IMR-90 (cell line): ENCODE data around the gene SPAG16. TPM values are rescaled to one million over a fixed set of nuclear protein-coding genes. Genes with fewer than 3 reads are reported as not detected.
A peak's percentile ranks its signal among the peaks of the same experiment; 100 is the strongest.

Experiments
- ATAC-seq: fragments of 200-7000 bp; cut with Tn5 transposase; 2 replicates; pipeline ENCODE4 v1.9.1; 2020; ENCODE audit warnings: low read depth, mild to moderate bottlenecking, moderate library complexity
- BruUV-seq: library from RNA; stranded (reverse); fragments of 400-500 nt; replicated peaks from 2 replicates; lab custom pipeline; 2021; lab: Mats Ljungman, UMichigan
- CTCF ChIA-PET: fragments of 300-600 bp; formaldehyde crosslinking; extraction: SDS; loops from one replicate; lab custom pipeline; 2021; ENCODE audit warnings: antibody characterized with exemption; lab: Yijun Ruan, JAX
- POLR2A ChIA-PET: fragments of 300-600 bp; sonication (Branson Sonifier 250); formaldehyde crosslinking; loops from one replicate; lab custom pipeline; 2022; ENCODE audit warnings: antibody characterized with exemption; ENCODE audit not compliant: unreplicated experiment; lab: Charles Lee
- DNase-seq: peaks from one replicate; pipeline ENCODE4 v3.0.0; 2013
- H2AFZ ChIP-seq: replicated peaks from 2 replicates; pipeline ENCODE3; 2013; ENCODE audit warnings: low read length, mild to moderate bottlenecking; ENCODE audit not compliant: poor library complexity
- H2AK5ac ChIP-seq: 2 replicates; pipeline ENCODE4 v1.6.1; 2013; ENCODE audit warnings: low read depth, low read length, inconsistent platforms
- H2AK9ac ChIP-seq: replicated peaks from 2 replicates; pipeline ENCODE3; 2013; ENCODE audit warnings: mild to moderate bottlenecking, low read depth, low read length, moderate library complexity; ENCODE audit not compliant: poor library complexity
- H2BK120ac ChIP-seq: 2 replicates; pipeline ENCODE4 v1.6.1; 2013; ENCODE audit warnings: low read depth, low read length, inconsistent platforms
- H2BK15ac ChIP-seq: 3 replicates; pipeline ENCODE4 v1.6.1; 2013; ENCODE audit warnings: low read depth, low read length, inconsistent platforms
- H2BK20ac ChIP-seq: 2 replicates; pipeline ENCODE4 v1.6.1; 2013; ENCODE audit warnings: low read depth, mild to moderate bottlenecking, inconsistent platforms, low read length, moderate library complexity
- H2BK5ac ChIP-seq: 2 replicates; pipeline ENCODE4 v1.6.1; 2013; ENCODE audit warnings: mild to moderate bottlenecking, low read depth, low read length, inconsistent platforms; ENCODE audit not compliant: poor library complexity, severe bottlenecking
- H3K14ac ChIP-seq: replicated peaks from 2 replicates; pipeline ENCODE4 v1.6.1; 2013; ENCODE audit warnings: low read depth, low read length, inconsistent platforms
- H3K18ac ChIP-seq: 2 replicates; pipeline ENCODE4 v1.6.1; 2013; ENCODE audit warnings: low read depth, low read length, control low read depth
- H3K23ac ChIP-seq: 2 replicates; pipeline ENCODE4 v1.6.1; 2013; ENCODE audit warnings: low read depth, low read length, inconsistent platforms
- H3K27ac ChIP-seq: 2 replicates; pipeline ENCODE4 v1.5.1; 2013; ENCODE audit warnings: mild to moderate bottlenecking, control low read depth, low read length; ENCODE audit not compliant: insufficient read depth
- H3K27me3 ChIP-seq: 2 replicates; pipeline ENCODE4 v1.6.1; 2013; ENCODE audit warnings: low read length; ENCODE audit not compliant: control insufficient read depth, insufficient read depth
- H3K36me3 ChIP-seq: 2 replicates; pipeline ENCODE4 v1.6.1; 2013; ENCODE audit warnings: low read length, mixed read lengths; ENCODE audit not compliant: control insufficient read depth, insufficient read depth
- H3K4ac ChIP-seq: 2 replicates; pipeline ENCODE4 v1.6.1; 2013; ENCODE audit warnings: low read depth, low read length, inconsistent platforms
- H3K4me1 ChIP-seq: 2 replicates; pipeline ENCODE4 v1.6.1; 2013; ENCODE audit warnings: low read length, mixed read lengths; ENCODE audit not compliant: control insufficient read depth, insufficient read depth
- H3K4me2 ChIP-seq: 2 replicates; pipeline ENCODE4 v1.6.1; 2013; ENCODE audit warnings: low read depth, mild to moderate bottlenecking, control low read depth, low read length, moderate library complexity
- H3K4me3 ChIP-seq: 2 replicates; pipeline ENCODE4 v1.5.1; 2013; ENCODE audit warnings: low read depth, mild to moderate bottlenecking, control low read depth, low read length, moderate library complexity; ENCODE audit not compliant: insufficient read depth
- H3K56ac ChIP-seq: 2 replicates; pipeline ENCODE4 v1.6.1; 2013; ENCODE audit warnings: low read length, inconsistent platforms; ENCODE audit not compliant: insufficient read depth; ENCODE audit errors: extremely low read depth
- H3K79me1 ChIP-seq, 2 experiments: 2 replicates each; pipeline ENCODE4 v1.6.1; 2013; ENCODE audit warnings: low read length in 2 of 2, inconsistent platforms in 1 of 2, low read depth in 1 of 2
- H3K9ac ChIP-seq: 2 replicates; pipeline ENCODE4 v1.6.1; 2013; ENCODE audit warnings: low read depth, low read length, control low read depth
- H3K9me1 ChIP-seq: 2 replicates; pipeline ENCODE4 v1.6.1; 2013; ENCODE audit warnings: low read length, inconsistent platforms; ENCODE audit not compliant: insufficient read depth
- H3K9me3 ChIP-seq: 2 replicates; pipeline ENCODE4 v1.6.1; 2013; ENCODE audit warnings: low read length; ENCODE audit not compliant: control insufficient read depth, insufficient read depth
- H4K20me1 ChIP-seq: 2 replicates; pipeline ENCODE4 v1.6.1; 2013; ENCODE audit warnings: low read length, inconsistent platforms; ENCODE audit not compliant: insufficient read depth
- H4K5ac ChIP-seq: 2 replicates; pipeline ENCODE4 v1.6.1; 2013; ENCODE audit warnings: mild to moderate bottlenecking, low read depth, low read length, control low read depth
- H4K8ac ChIP-seq, 2 experiments: 2 replicates each; pipeline ENCODE4 v1.6.1; 2013; ENCODE audit warnings: low read depth in 2 of 2, low read length in 2 of 2, control low read depth in 1 of 2, inconsistent platforms in 1 of 2
- H4K91ac ChIP-seq: 2 replicates; pipeline ENCODE4 v1.6.1; 2013; ENCODE audit warnings: low read depth, low read length, inconsistent platforms; ENCODE audit not compliant: insufficient read depth
- BHLHE40 ChIP-seq: fragments of 150-350 bp; IDR thresholded peaks from 2 replicates; pipeline ENCODE4 v1.6.1; 2016; ENCODE audit warnings: mild to moderate bottlenecking, low read depth, low read length
- CHD1 ChIP-seq: IDR thresholded peaks from 2 replicates; pipeline ENCODE4 v1.6.1; 2012; ENCODE audit warnings: low read depth, low read length, improper control_type of control experiment
- FOS ChIP-seq: fragments of 150-350 bp; IDR thresholded peaks from 2 replicates; pipeline ENCODE4 v1.6.1; 2016; ENCODE audit warnings: low read depth, low read length
- MAFK ChIP-seq: IDR thresholded peaks from 2 replicates; pipeline ENCODE4 v1.6.1; 2012; ENCODE audit warnings: low read depth, low read length, improper control_type of control experiment
- MAZ ChIP-seq: IDR thresholded peaks from 2 replicates; pipeline ENCODE4 v1.6.1; 2012; ENCODE audit warnings: low read depth, mild to moderate bottlenecking, low read length, improper control_type of control experiment, moderate library complexity, borderline replicate concordance
- MXI1 ChIP-seq: IDR thresholded peaks from 2 replicates; pipeline ENCODE4 v1.6.1; 2012; ENCODE audit warnings: low read depth, mild to moderate bottlenecking, low read length, moderate library complexity, borderline replicate concordance
- NFE2L2 ChIP-seq: fragments of 150-350 bp; IDR thresholded peaks from 2 replicates; pipeline ENCODE4 v1.6.1; 2016; ENCODE audit warnings: low read depth, mild to moderate bottlenecking, low read length
- POLR2A ChIP-seq: IDR thresholded peaks from 2 replicates; pipeline ENCODE4 v1.6.1; 2012; ENCODE audit warnings: mild to moderate bottlenecking, low read depth, low read length
- RAD21 ChIP-seq: IDR thresholded peaks from 2 replicates; pipeline ENCODE4 v1.6.1; 2012; ENCODE audit warnings: low read length, improper control_type of control experiment
- RCOR1 ChIP-seq: IDR thresholded peaks from 2 replicates; pipeline ENCODE4 v1.6.1; 2012; ENCODE audit warnings: mild to moderate bottlenecking, low read length, improper control_type of control experiment; ENCODE audit not compliant: insufficient replicate concordance
- RFX5 ChIP-seq: IDR thresholded peaks from 2 replicates; pipeline ENCODE4 v1.8.0; 2012; ENCODE audit warnings: low read depth, mild to moderate bottlenecking, low read length, moderate library complexity
- SMC3 ChIP-seq: fragments of 150-350 bp; IDR thresholded peaks from 2 replicates; pipeline ENCODE4 v1.6.1; 2016; ENCODE audit warnings: low read depth, mild to moderate bottlenecking, antibody characterized with exemption, low read length, moderate library complexity
- WGBS, 2 experiments: methylation state at CpG; one replicate each; pipeline versions ENCODE4 v1.1.5 to v1.1.7; 2013; ENCODE audit warnings: missing lambda C conversion rate in 2 of 2; ENCODE audit not compliant: insufficient read length in 1 of 2; ENCODE audit errors: extremely low coverage in 2 of 2; 5-methylcytosine and 5-hydroxymethylcytosine counted together
- dilution Hi-C: fragments of 300-500 bp; cut with HindIII; formaldehyde crosslinking; loops from one replicate; pipeline ENCODE4 v1.14.3; 2018; ENCODE audit warnings: low sequenced_read_pairs; ENCODE audit not compliant: unreplicated experiment
- in situ Hi-C: fragments of 300-500 bp; cut with MboI; formaldehyde crosslinking; loops from 3 replicates; pipeline ENCODE4 v1.14.3; 2019; ENCODE audit warnings: low sequenced_read_pairs, inconsistent platforms, mixed read lengths
- intact Hi-C: fragments of 100-400 bp; cut with micrococcal nuclease; formaldehyde crosslinking; loops from 2 replicates; pipeline ENCODE4 v1.10.0; 2022
- polyA plus RNA-seq, 3 experiments: library from polyadenylated mRNA; depleted of rRNA; stranded (reverse); fragments of >200 nt; gene quantifications; 2 replicates each; pipeline ENCODE4 v1.2.3, GENCODE V29; 2012; ENCODE audit warnings: low replicate concordance in 1 of 3
- total RNA-seq: library from RNA; depleted of rRNA; stranded (reverse); fragments of >200 nt; gene quantifications from 2 replicates; pipeline ENCODE4 v1.2.3, GENCODE V29; 2012
- TF ChIP-seq, protein P1 (sequence below): fragments of 150-350 bp; IDR thresholded peaks from 2 replicates; pipeline ENCODE4 v1.6.1; 2017; ENCODE audit warnings: mild to moderate bottlenecking, antibody characterized with exemption, low read length, low read depth
- TF ChIP-seq, protein P2 (sequence below): conservative IDR thresholded peaks from 2 replicates; pipeline ENCODE4 v1.5.1; 2012; ENCODE audit warnings: mild to moderate bottlenecking, low read depth, low read length, improper control_type of control experiment

The SPAG16 gene
- total and polyA plus RNA-seq, 2 of the 4 experiments (the other 2 are of a cell fraction) = 7.3 to 13.5 TPM

DNA sequence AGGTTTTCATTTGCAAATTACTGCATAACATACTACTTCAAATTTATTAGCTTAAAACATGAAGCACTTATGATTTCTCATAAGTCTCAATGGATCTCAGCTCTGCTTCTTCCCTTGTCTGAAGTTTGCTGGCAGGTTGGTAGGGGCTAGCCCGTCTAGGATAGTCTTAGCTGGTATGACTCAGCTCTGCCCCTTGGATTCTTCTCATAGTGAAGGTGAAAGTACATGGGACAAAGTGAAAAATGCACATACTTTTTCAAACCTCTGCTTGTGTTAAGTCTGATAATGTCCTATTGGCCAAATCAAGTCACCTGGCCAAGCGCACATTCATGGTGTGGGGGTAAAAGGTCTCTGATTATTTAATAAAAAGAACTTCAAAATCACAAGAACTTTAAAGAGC, 941.8 kb downstream of the SPAG16 start:
- no peak overlapping the region for H2AK9ac ChIP-seq
- no peaks in the 10 kb centered on the region for H3K27me3 ChIP-seq
- H3K27ac ChIP-seq = no peak overlapping the region
- no peak overlapping the region for H2BK20ac ChIP-seq
- WGBS, 2 experiments = no CpG with 5 or more reads among the region's 2 CpGs
- dilution Hi-C loops = no loop called here
- H3K79me1 ChIP-seq = no peaks in the 10 kb centered on the region
- H3K23ac ChIP-seq = no peak overlapping the region
- ATAC-seq (no peak), DNase-seq (peak; percentile 1)
- H3K36me3 ChIP-seq = no peaks in the 10 kb centered on the region
- no peak overlapping the region for H2AFZ ChIP-seq
- no peak overlapping the region for H3K4ac ChIP-seq
- H3K4me2 ChIP-seq = no peak overlapping the region
- no peaks in the 10 kb centered on the region for H4K20me1 ChIP-seq
- H2BK15ac ChIP-seq = no peak overlapping the region
- H4K91ac ChIP-seq = no peak overlapping the region
- no peak overlapping the region for H4K8ac ChIP-seq
- H3K14ac ChIP-seq = no peak overlapping the region
- H3K4me3 ChIP-seq = no peak overlapping the region
- POLR2A ChIA-PET = no interaction called here
- TF ChIP-seq, protein P1, sequence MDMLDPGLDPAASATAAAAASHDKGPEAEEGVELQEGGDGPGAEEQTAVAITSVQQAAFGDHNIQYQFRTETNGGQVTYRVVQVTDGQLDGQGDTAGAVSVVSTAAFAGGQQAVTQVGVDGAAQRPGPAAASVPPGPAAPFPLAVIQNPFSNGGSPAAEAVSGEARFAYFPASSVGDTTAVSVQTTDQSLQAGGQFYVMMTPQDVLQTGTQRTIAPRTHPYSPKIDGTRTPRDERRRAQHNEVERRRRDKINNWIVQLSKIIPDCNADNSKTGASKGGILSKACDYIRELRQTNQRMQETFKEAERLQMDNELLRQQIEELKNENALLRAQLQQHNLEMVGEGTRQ = no peak; the same call in 1 of the 2 replicates
- TF ChIP-seq RAD21 = no peak
- TF ChIP-seq MAZ = no peak
- no peak for TF ChIP-seq NFE2L2
- no peak for TF ChIP-seq BHLHE40
- no peak for TF ChIP-seq MAFK
- no peak for TF ChIP-seq CHD1
- TF ChIP-seq, protein P2, sequence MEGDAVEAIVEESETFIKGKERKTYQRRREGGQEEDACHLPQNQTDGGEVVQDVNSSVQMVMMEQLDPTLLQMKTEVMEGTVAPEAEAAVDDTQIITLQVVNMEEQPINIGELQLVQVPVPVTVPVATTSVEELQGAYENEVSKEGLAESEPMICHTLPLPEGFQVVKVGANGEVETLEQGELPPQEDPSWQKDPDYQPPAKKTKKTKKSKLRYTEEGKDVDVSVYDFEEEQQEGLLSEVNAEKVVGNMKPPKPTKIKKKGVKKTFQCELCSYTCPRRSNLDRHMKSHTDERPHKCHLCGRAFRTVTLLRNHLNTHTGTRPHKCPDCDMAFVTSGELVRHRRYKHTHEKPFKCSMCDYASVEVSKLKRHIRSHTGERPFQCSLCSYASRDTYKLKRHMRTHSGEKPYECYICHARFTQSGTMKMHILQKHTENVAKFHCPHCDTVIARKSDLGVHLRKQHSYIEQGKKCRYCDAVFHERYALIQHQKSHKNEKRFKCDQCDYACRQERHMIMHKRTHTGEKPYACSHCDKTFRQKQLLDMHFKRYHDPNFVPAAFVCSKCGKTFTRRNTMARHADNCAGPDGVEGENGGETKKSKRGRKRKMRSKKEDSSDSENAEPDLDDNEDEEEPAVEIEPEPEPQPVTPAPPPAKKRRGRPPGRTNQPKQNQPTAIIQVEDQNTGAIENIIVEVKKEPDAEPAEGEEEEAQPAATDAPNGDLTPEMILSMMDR = no peak
- no peak for TF ChIP-seq SMC3
- no peak for TF ChIP-seq RCOR1
- TF ChIP-seq FOS = no peak
- no peak for TF ChIP-seq POLR2A
- no peak for TF ChIP-seq MXI1
- TF ChIP-seq RFX5 = no peak
- H4K5ac ChIP-seq = no peak overlapping the region
- intact Hi-C loops = no loop called here
- CTCF ChIA-PET = no interaction called here
- in situ Hi-C loops = no loop called here
- no peak overlapping the region for H3K18ac ChIP-seq
- no peak overlapping the region for H2AK5ac ChIP-seq
- no peaks in the 10 kb centered on the region for H3K9me3 ChIP-seq
- no TSS peak for BruUV-seq
- no peaks in the 10 kb centered on the region for H3K9me1 ChIP-seq
- H2BK120ac ChIP-seq = no peak overlapping the region
- no peaks in the 10 kb centered on the region for H3K4me1 ChIP-seq
- no peak overlapping the region for H2BK5ac ChIP-seq
- H3K56ac ChIP-seq = no peak overlapping the region
- H3K9ac ChIP-seq = no peak overlapping the region
